K562 (cell line): ENCODE data around the gene ANKRD27. TPM values are rescaled to one million over a fixed set of nuclear protein-coding genes. Genes with fewer than 3 reads are reported as not detected.

Source experiments
- CBFA2T3 ChIP-seq: fragments of 450-650 bp; IDR thresholded peaks from 2 replicates; pipeline ENCODE4 v1.6.1; 2017
- L3MBTL2 ChIP-seq: fragments of 450-650 bp; IDR thresholded peaks from 2 replicates; pipeline ENCODE4 v1.6.1; 2016; ENCODE audit warnings: mild to moderate bottlenecking, moderate library complexity
- MCM2 ChIP-seq: fragments of 450-650 bp; IDR thresholded peaks from 2 replicates; pipeline ENCODE4 v1.6.1; 2017; ENCODE audit warnings: low read depth, mild to moderate bottlenecking
- MCM3 ChIP-seq: fragments of 450-650 bp; IDR thresholded peaks from 2 replicates; pipeline ENCODE4 v1.6.1; 2016
- NFE2L1 ChIP-seq: fragments of 450-650 bp; IDR thresholded peaks from 2 replicates; pipeline ENCODE4 v1.6.1; 2016; ENCODE audit warnings: missing genetic modification characterization, low read depth, mild to moderate bottlenecking, missing compliant biosample characterization, moderate library complexity, borderline replicate concordance
- NFYB ChIP-seq: IDR thresholded peaks from 2 replicates; pipeline ENCODE4 v1.6.1; 2011; ENCODE audit warnings: mild to moderate bottlenecking, moderate library complexity; ENCODE audit not compliant: insufficient read length; ENCODE audit errors: extremely low read depth
- POLR2H ChIP-seq: IDR thresholded peaks from 2 replicates; pipeline ENCODE4 v1.6.1; 2016; ENCODE audit warnings: missing genetic modification characterization, low read depth, mild to moderate bottlenecking, control low read depth, missing compliant biosample characterization, moderate library complexity
- PRPF4 ChIP-seq: fragments of 200-400 bp; formaldehyde crosslinking; IDR thresholded peaks from one replicate; pipeline ENCODE4 v1.6.1; 2017; ENCODE audit warnings: low read length, low read depth, mild to moderate bottlenecking; ENCODE audit not compliant: insufficient read depth, poor library complexity, severe bottlenecking
- PURB ChIP-seq: sonication (generic); formaldehyde crosslinking; IDR thresholded peaks from 2 replicates; pipeline ENCODE4 v1.9.0; 2021; ENCODE audit warnings: low read depth, mild to moderate bottlenecking, missing genetic modification reagents
- SLC30A9 ChIP-seq: fragments of 250-450 bp; sonication (Bioruptor Pico); IDR thresholded peaks from 2 replicates; pipeline ENCODE4 v1.8.0; 2022; ENCODE audit warnings: mild to moderate bottlenecking, moderate library complexity
- SNIP1 ChIP-seq: fragments of 450-650 bp; IDR thresholded peaks from 2 replicates; pipeline ENCODE4 v1.7.1; 2017; ENCODE audit warnings: low read depth, mild to moderate bottlenecking
- TAL1 ChIP-seq: fragments of 450-650 bp; IDR thresholded peaks from 2 replicates; pipeline ENCODE4 v1.6.1; 2016; ENCODE audit warnings: mild to moderate bottlenecking
- TEAD4 ChIP-seq, 2 experiments: sonication (generic) in 1 of 2; formaldehyde crosslinking in 1 of 2; IDR thresholded peaks; 2 replicates each; pipeline versions ENCODE4 v1.6.1 to v1.8.0; 2012 to 2022; ENCODE audit warnings: borderline replicate concordance in 1 of 2, inconsistent platforms in 1 of 2, low read length in 1 of 2, mild to moderate bottlenecking in 1 of 2, missing genetic modification reagents in 1 of 2
- ZNF766 ChIP-seq: fragments of 200-800 bp; sonication (Bioruptor generic); conservative IDR thresholded peaks from 2 replicates; pipeline ENCODE4 v1.6.1; 2016; ENCODE audit warnings: missing genetic modification characterization, missing compliant biosample characterization
- polyA plus RNA-seq, 8 experiments: library from polyadenylated mRNA; depleted of rRNA in 4 of 8; stranded (reverse) in 5 of 8; unstranded in 3 of 8; fragments of >200 nt; fragmentation: Nextera tagmentation in 2 of 8; fragmentation: Illumina TruSeq in 1 of 8; extraction: Ambion mirVana in 2 of 8; extraction: Trizol in 1 of 8; gene quantifications; 2 replicates each; pipeline versions ENCODE4 v1.2.1 to v1.2.3, GENCODE V29; 2011 to 2014; ENCODE audit warnings: inconsistent platforms in 1 of 8, missing spikeins in 1 of 8
- total RNA-seq, 7 experiments: library from RNA; depleted of rRNA in 6 of 7; stranded (reverse); fragments of >200 nt in 6 of 7; fragmentation: Illumina TruSeq in 2 of 7; extraction: Trizol in 2 of 7; gene quantifications; 2 replicates each; pipeline versions ENCODE4 v1.2.1 to v1.2.3, GENCODE V29; 2011 to 2021; ENCODE audit warnings: low replicate concordance in 1 of 7
- TF ChIP-seq, protein P1 (sequence below): conservative IDR thresholded peaks from 2 replicates; pipeline ENCODE4 v1.6.1; 2011; ENCODE audit warnings: low read depth, mild to moderate bottlenecking, low read length; ENCODE audit not compliant: control insufficient read depth
- TF ChIP-seq, protein P2 (sequence below): fragments of 250-450 bp; sonication (Bioruptor Pico); IDR thresholded peaks from 2 replicates; pipeline ENCODE4 v1.9.0; 2021; ENCODE audit warnings: mild to moderate bottlenecking, inconsistent platforms
- TF ChIP-seq, protein P3 (sequence below): sonication (generic); formaldehyde crosslinking; IDR thresholded peaks from 2 replicates; pipeline ENCODE4 v1.8.1; 2023; ENCODE audit warnings: missing genetic modification reagents, mild to moderate bottlenecking, borderline replicate concordance
- TF ChIP-seq, protein P4 (sequence below), 2 experiments: fragments of 450-650 bp; IDR thresholded peaks; 2 replicates each; pipeline ENCODE4 v1.6.1; 2016

Gene ANKRD27
- total and polyA plus RNA-seq, 9 of the 15 experiments (the other 6 are each of a cell fraction or from before 2014, with no cell fraction given) = 5.3 to 71.3 (median 54.2) TPM

DNA sequence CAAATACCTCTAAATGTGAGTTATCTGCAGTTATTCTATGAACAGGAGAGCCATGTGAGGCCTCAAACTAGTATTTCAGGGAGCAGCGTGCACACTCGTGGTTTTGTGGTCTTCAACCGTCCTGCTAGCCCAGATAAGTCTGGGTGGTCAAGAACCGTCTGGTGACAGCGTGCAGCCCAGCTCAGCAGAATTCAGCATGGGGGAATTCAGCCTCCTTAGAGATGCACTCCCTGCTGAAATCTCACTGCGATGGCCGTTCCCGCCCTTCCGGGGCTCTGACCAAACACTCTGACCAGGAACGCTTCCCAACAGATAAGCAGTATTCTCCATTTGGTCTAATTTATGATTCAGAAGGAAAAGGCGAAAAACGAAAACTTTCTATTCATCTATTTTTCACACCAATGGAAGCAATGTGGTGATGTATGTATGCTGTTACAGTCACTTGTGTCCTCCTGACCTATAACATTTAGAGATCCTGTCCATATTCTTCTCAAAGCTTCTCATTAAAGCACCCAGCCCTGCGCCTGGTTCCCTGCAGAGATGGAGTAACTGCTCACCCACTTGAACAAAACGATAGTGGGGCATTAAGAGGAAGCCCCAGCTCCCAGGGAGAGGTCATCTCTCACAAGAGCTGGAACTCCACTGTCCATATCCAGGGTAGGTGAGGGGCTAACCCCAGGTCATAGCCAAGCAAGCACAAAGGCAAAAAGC, 2.9 kb downstream of the ANKRD27 start (continued):
- no peak for TF ChIP-seq PRPF4
- TF ChIP-seq, protein P1, sequence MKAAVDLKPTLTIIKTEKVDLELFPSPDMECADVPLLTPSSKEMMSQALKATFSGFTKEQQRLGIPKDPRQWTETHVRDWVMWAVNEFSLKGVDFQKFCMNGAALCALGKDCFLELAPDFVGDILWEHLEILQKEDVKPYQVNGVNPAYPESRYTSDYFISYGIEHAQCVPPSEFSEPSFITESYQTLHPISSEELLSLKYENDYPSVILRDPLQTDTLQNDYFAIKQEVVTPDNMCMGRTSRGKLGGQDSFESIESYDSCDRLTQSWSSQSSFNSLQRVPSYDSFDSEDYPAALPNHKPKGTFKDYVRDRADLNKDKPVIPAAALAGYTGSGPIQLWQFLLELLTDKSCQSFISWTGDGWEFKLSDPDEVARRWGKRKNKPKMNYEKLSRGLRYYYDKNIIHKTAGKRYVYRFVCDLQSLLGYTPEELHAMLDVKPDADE = no peak; the same call in 1 of the 2 replicates
- no peak for TF ChIP-seq POLR2H (tag)
- TF ChIP-seq NFYB = no peak
- TF ChIP-seq SNIP1 = no peak
- no peak for TF ChIP-seq SLC30A9
- TF ChIP-seq TEAD4 (IDR thresholded peaks at IDR 0.05; ENCODE audit: low read length) = peak; percentile 91
- TF ChIP-seq TEAD4 (CRISPR knock-in tag; IDR thresholded peaks at IDR 0.05; ENCODE audit: borderline replicate concordance) = no peak
- TF ChIP-seq PURB (CRISPR knock-in tag) = no peak
- TF ChIP-seq L3MBTL2 = peak; percentile 98
- no peak for TF ChIP-seq MCM2
- TF ChIP-seq MCM3 = no peak
- peak; percentile 76 for TF ChIP-seq TAL1
- TF ChIP-seq NFE2L1 (tag) = no peak
- TF ChIP-seq, protein P2, sequence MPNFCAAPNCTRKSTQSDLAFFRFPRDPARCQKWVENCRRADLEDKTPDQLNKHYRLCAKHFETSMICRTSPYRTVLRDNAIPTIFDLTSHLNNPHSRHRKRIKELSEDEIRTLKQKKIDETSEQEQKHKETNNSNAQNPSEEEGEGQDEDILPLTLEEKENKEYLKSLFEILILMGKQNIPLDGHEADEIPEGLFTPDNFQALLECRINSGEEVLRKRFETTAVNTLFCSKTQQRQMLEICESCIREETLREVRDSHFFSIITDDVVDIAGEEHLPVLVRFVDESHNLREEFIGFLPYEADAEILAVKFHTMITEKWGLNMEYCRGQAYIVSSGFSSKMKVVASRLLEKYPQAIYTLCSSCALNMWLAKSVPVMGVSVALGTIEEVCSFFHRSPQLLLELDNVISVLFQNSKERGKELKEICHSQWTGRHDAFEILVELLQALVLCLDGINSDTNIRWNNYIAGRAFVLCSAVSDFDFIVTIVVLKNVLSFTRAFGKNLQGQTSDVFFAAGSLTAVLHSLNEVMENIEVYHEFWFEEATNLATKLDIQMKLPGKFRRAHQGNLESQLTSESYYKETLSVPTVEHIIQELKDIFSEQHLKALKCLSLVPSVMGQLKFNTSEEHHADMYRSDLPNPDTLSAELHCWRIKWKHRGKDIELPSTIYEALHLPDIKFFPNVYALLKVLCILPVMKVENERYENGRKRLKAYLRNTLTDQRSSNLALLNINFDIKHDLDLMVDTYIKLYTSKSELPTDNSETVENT (CRISPR knock-in tag) = 0 out of 2 replicates have a peak, but pooled peaks have one; percentile 24
- TF ChIP-seq, protein P3, sequence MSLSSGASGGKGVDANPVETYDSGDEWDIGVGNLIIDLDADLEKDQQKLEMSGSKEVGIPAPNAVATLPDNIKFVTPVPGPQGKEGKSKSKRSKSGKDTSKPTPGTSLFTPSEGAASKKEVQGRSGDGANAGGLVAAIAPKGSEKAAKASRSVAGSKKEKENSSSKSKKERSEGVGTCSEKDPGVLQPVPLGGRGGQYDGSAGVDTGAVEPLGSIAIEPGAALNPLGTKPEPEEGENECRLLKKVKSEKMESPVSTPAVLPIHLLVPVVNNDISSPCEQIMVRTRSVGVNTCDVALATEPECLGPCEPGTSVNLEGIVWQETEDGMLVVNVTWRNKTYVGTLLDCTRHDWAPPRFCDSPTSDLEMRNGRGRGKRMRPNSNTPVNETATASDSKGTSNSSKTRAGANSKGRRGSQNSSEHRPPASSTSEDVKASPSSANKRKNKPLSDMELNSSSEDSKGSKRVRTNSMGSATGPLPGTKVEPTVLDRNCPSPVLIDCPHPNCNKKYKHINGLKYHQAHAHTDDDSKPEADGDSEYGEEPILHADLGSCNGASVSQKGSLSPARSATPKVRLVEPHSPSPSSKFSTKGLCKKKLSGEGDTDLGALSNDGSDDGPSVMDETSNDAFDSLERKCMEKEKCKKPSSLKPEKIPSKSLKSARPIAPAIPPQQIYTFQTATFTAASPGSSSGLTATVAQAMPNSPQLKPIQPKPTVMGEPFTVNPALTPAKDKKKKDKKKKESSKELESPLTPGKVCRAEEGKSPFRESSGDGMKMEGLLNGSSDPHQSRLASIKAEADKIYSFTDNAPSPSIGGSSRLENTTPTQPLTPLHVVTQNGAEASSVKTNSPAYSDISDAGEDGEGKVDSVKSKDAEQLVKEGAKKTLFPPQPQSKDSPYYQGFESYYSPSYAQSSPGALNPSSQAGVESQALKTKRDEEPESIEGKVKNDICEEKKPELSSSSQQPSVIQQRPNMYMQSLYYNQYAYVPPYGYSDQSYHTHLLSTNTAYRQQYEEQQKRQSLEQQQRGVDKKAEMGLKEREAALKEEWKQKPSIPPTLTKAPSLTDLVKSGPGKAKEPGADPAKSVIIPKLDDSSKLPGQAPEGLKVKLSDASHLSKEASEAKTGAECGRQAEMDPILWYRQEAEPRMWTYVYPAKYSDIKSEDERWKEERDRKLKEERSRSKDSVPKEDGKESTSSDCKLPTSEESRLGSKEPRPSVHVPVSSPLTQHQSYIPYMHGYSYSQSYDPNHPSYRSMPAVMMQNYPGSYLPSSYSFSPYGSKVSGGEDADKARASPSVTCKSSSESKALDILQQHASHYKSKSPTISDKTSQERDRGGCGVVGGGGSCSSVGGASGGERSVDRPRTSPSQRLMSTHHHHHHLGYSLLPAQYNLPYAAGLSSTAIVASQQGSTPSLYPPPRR (CRISPR knock-in tag) = no peak
- TF ChIP-seq ZNF766 (CRISPR knock-in tag) = peak; percentile 87
- peak; percentile 93 for TF ChIP-seq CBFA2T3
- TF ChIP-seq, protein P4, sequence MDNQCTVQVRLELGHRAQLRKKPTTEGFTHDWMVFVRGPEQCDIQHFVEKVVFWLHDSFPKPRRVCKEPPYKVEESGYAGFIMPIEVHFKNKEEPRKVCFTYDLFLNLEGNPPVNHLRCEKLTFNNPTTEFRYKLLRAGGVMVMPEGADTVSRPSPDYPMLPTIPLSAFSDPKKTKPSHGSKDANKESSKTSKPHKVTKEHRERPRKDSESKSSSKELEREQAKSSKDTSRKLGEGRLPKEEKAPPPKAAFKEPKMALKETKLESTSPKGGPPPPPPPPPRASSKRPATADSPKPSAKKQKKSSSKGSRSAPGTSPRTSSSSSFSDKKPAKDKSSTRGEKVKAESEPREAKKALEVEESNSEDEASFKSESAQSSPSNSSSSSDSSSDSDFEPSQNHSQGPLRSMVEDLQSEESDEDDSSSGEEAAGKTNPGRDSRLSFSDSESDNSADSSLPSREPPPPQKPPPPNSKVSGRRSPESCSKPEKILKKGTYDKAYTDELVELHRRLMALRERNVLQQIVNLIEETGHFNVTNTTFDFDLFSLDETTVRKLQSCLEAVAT (IDR thresholded peaks at IDR 0.05) = peak in 1 of 2 experiments; percentile 97; a peak in 2 of 4 replicates
